HepG2 (cell line): ENCODE results near the gene TBC1D16. TPM values are rescaled to one million over a fixed set of nuclear protein-coding genes. Genes with fewer than 3 reads are reported as not detected.
A peak's percentile ranks its signal among the peaks of the same experiment; 100 is the strongest.

Source experiments
- ATAC-seq: fragments of 200-7000 bp; cut with Tn5 transposase; 3 replicates; pipeline ENCODE4 v1.9.1; 2020; ENCODE audit warnings: mild to moderate bottlenecking, moderate library complexity
- BruUV-seq: library from RNA; stranded (reverse); fragments of 400-500 nt; replicated peaks from 2 replicates; lab custom pipeline; 2021; lab: Mats Ljungman, UMichigan
- CTCF ChIA-PET: fragments of 300-600 bp; formaldehyde crosslinking; extraction: SDS; loops from one replicate; lab custom pipeline; 2021; ENCODE audit warnings: low total read pairs, inconsistent platforms, low intra/inter-chr PET ratio; lab: Yijun Ruan, JAX
- POLR2A ChIA-PET: fragments of 350-600 bp; sonication (Branson Sonifier 250); formaldehyde crosslinking; loops from one replicate; lab custom pipeline; 2020; ENCODE audit warnings: antibody characterized with exemption, inconsistent platforms; lab: Yijun Ruan, JAX
- DNase-seq: peaks from one replicate; pipeline ENCODE4 v3.0.0-alpha.2; 2015; ENCODE audit warnings: low spot score
- FAIRE-seq: peaks from 3 replicates; lab custom pipeline; 2011; peaks lifted over from hg19 to GRCh38; lab: Jason Lieb, UNC
- H2AFZ ChIP-seq: one replicate; pipeline ENCODE4 v1.6.1; 2011; ENCODE audit warnings: low read length, inconsistent platforms
- H3K27ac ChIP-seq: fragments of 300-600 bp; 3 replicates; pipeline ENCODE4 v1.8.0; 2011; ENCODE audit warnings: mixed run types, mild to moderate bottlenecking, mixed read lengths, low read length, inconsistent platforms; ENCODE audit not compliant: insufficient read depth; ENCODE audit errors: extremely low read length
- H3K27me3 ChIP-seq, 2 experiments: fragments of 200-600 bp in 1 of 2; 2 replicates in 1 of 2; 3 replicates in 1 of 2; pipeline versions ENCODE4 v1.6.0 to v1.8.0; 2011; ENCODE audit warnings: low read length in 2 of 2, mild to moderate bottlenecking in 2 of 2, moderate library complexity in 2 of 2, inconsistent platforms in 1 of 2; ENCODE audit not compliant: insufficient read depth in 2 of 2, control insufficient read depth in 1 of 2
- H3K36me3 ChIP-seq, 2 experiments: fragments of 200-600 bp in 1 of 2; replicated peaks in 1 of 2; 2 replicates in 1 of 2; 3 replicates in 1 of 2; pipeline versions ENCODE4 v1.5.1 to v1.8.0; 2011; ENCODE audit warnings: low read length in 2 of 2, inconsistent platforms in 1 of 2; ENCODE audit not compliant: insufficient read depth in 2 of 2, control insufficient read depth in 1 of 2
- H3K4me1 ChIP-seq: 2 replicates; pipeline ENCODE4 v1.5.1; 2012; ENCODE audit warnings: low read length, inconsistent platforms; ENCODE audit not compliant: insufficient read depth
- H3K4me2 ChIP-seq: 2 replicates; pipeline ENCODE4 v1.6.0; 2011; ENCODE audit warnings: low read depth, low read length, inconsistent platforms
- H3K4me3 ChIP-seq, 3 experiments: fragments of 200-600 bp in 1 of 3; sonication (generic), shearing (Covaris generic) in 1 of 3; replicated peaks in 1 of 3; 2 replicates each; pipeline ENCODE4 v1.5.1; 2011 to 2016; ENCODE audit warnings: low read length in 3 of 3, inconsistent platforms in 2 of 3, low read depth in 2 of 3, mild to moderate bottlenecking in 2 of 3, control low read depth in 1 of 3, mixed read lengths in 1 of 3; ENCODE audit not compliant: insufficient read depth in 1 of 3
- H3K79me2 ChIP-seq: one replicate; pipeline ENCODE4 v1.6.1; 2011; ENCODE audit warnings: low read length, inconsistent platforms; ENCODE audit not compliant: insufficient read depth
- H3K9ac ChIP-seq: 2 replicates; pipeline ENCODE4 v1.6.0; 2011; ENCODE audit warnings: mild to moderate bottlenecking, low read depth, low read length, inconsistent platforms; ENCODE audit not compliant: insufficient read depth
- H3K9me3 ChIP-seq: 2 replicates; pipeline ENCODE4 v1.5.1; 2012; ENCODE audit warnings: mild to moderate bottlenecking, low read length
- H4K20me1 ChIP-seq: 2 replicates; pipeline ENCODE4 v1.6.0; 2011; ENCODE audit warnings: inconsistent platforms, mild to moderate bottlenecking, low read length, moderate library complexity; ENCODE audit not compliant: insufficient read depth
- DPF2 ChIP-seq: sonication (generic); formaldehyde crosslinking; IDR thresholded peaks from 2 replicates; pipeline ENCODE4 v1.4.0; 2020; ENCODE audit warnings: mild to moderate bottlenecking, low read depth, missing genetic modification reagents, borderline replicate concordance
- FLYWCH1 ChIP-seq: sonication (generic); formaldehyde crosslinking; IDR thresholded peaks from 2 replicates; pipeline ENCODE4 v1.8.1; 2023; ENCODE audit warnings: mild to moderate bottlenecking, missing genetic modification reagents
- GTF2F1 ChIP-seq: fragments of 150-350 bp; IDR thresholded peaks from 2 replicates; pipeline ENCODE4 v1.6.1; 2014; ENCODE audit warnings: low read length
- HNRNPL ChIP-seq: fragments of 200-400 bp; formaldehyde crosslinking; IDR thresholded peaks from 2 replicates; pipeline ENCODE4 v1.6.1; 2017; ENCODE audit warnings: mild to moderate bottlenecking, low read depth, low read length
- POLR2A ChIP-seq, 2 experiments: IDR thresholded peaks; 2 replicates each; pipeline ENCODE4 v1.6.1; 2011; ENCODE audit warnings: low read depth in 2 of 2, low read length in 2 of 2, mild to moderate bottlenecking in 1 of 2, moderate library complexity in 1 of 2; ENCODE audit not compliant: insufficient read depth in 1 of 2
- TBL1XR1 ChIP-seq: fragments of 150-350 bp; IDR thresholded peaks from 2 replicates; pipeline ENCODE4 v1.6.1; 2014; ENCODE audit warnings: borderline replicate concordance, low read length; ENCODE audit not compliant: partially characterized antibody
- ZMYM3 ChIP-seq: sonication (generic); formaldehyde crosslinking; IDR thresholded peaks from 2 replicates; pipeline ENCODE4 v1.5.1; 2020; ENCODE audit warnings: mild to moderate bottlenecking, missing genetic modification reagents
- ZNF768 ChIP-seq: sonication (generic); formaldehyde crosslinking; IDR thresholded peaks from 2 replicates; pipeline ENCODE4 v1.4.0; 2020; ENCODE audit warnings: missing genetic modification reagents
- WGBS: methylation state at CpG from one replicate; pipeline ENCODE4 v1.1.6; 2017; ENCODE audit warnings: low lambda C conversion rate; 5-methylcytosine and 5-hydroxymethylcytosine counted together
- in situ Hi-C: cut with HindIII; loops from 2 replicates; pipeline ENCODE4 v1.10.0; 2017; ENCODE audit warnings: low pct_unique_long_range_greater_than_20kb; ENCODE audit not compliant: extremely low pct_ligation_motif_present
- intact Hi-C: fragments of 100-400 bp; cut with micrococcal nuclease; formaldehyde crosslinking; loops from one replicate; pipeline ENCODE4 v1.10.0; 2022; ENCODE audit not compliant: unreplicated experiment
- polyA plus RNA-seq, 8 experiments: library from polyadenylated mRNA; depleted of rRNA in 3 of 8; stranded (reverse) in 7 of 8; unstranded in 1 of 8; fragments of >200 nt; fragmentation: Illumina TruSeq in 4 of 8; extraction: Trizol in 4 of 8; gene quantifications; 2 replicates each; pipeline versions ENCODE4 v1.2.1 to v1.2.3, GENCODE V29; 2011 to 2016; ENCODE audit warnings: low read depth in 4 of 8, missing spikeins in 1 of 8, mixed read lengths in 1 of 8; ENCODE audit not compliant: insufficient read depth in 1 of 8
- total RNA-seq, 5 experiments: library from RNA; depleted of rRNA; stranded (reverse); fragments of >200 nt; fragmentation: Illumina TruSeq; extraction: Trizol; gene quantifications; 2 replicates each; pipeline ENCODE4 v1.2.3, GENCODE V29; 2016; ENCODE audit warnings: low read depth in 1 of 5

Gene TBC1D16
- total and polyA plus RNA-seq, 2 of the 13 experiments (the other 11 are each of a cell fraction or from before 2014, with no cell fraction given): 14.9 to 24.9 TPM

GRCh38 chr17:79913896-79914812 lies 121.5 kb downstream of the TBC1D16 start:
- H3K4me3 ChIP-seq: no peak overlapping the region
- no TSS peak for BruUV-seq
- no peaks in the 10 kb centered on the region for H3K79me2 ChIP-seq
- intact Hi-C loops: loop anchor here (10.0 kb wide), 1 partner anchor 79 kb away; the partner anchor contains the start of gene CBX4
- ChIA-PET CTCF (no interaction called here), POLR2A (interaction anchor here (0.7 to 2.1 kb wide), 2 partner anchors 12 to 17 kb away, joined by 3 to 7 read pairs; no protein-coding TSS in a partner anchor)
- no peak for TF ChIP-seq FLYWCH1 (CRISPR knock-in tag)
- TF ChIP-seq ZNF768 (CRISPR knock-in tag): peak; percentile 98
- no peak for TF ChIP-seq TBL1XR1
- TF ChIP-seq ZMYM3 (CRISPR knock-in tag): peak; percentile 52; the same call in 1 of the 2 replicates
- 0 out of 2 replicates have a peak, but pooled peaks have one; percentile 10 for TF ChIP-seq HNRNPL
- TF ChIP-seq DPF2 (CRISPR knock-in tag): no peak
- TF ChIP-seq POLR2A (IDR thresholded peaks at IDR 0.05; ENCODE audit: insufficient read depth in 1 of 2, low read depth in 2 of 2, low read length in 2 of 2): no peak
- no peak for TF ChIP-seq GTF2F1
- FAIRE-seq: no peak
- no peak for ATAC-seq
- H3K27ac ChIP-seq: no peak overlapping the region
- no peak overlapping the region for H2AFZ ChIP-seq
- H3K36me3 ChIP-seq: no peaks in the 10 kb centered on the region
- H3K27me3 ChIP-seq: peaks cover 5 to 84% of the 10 kb centered on the region in 2 experiments; a peak in 4 of 5 replicates
- no peak overlapping the region for H3K9ac ChIP-seq
- peaks cover 75% of the 10 kb centered on the region for H3K4me1 ChIP-seq
- H4K20me1 ChIP-seq: no peaks in the 10 kb centered on the region
- DNase-seq: no peak
- no peaks in the 10 kb centered on the region for H3K9me3 ChIP-seq
- 51% methylated on average over 19 of the region's 20 CpGs for WGBS
- H3K4me2 ChIP-seq: no peak overlapping the region
- in situ Hi-C loops: no loop called here
